Measurements from ENCODE around the gene TMEM158. TPM values are rescaled to one million over a fixed set of nuclear protein-coding genes. Genes with fewer than 3 reads are reported as not detected.

The TMEM158 gene
- total and polyA plus RNA-seq, 2 donors from 2014 or later: 3.1 to 5.1 TPM

DNA sequence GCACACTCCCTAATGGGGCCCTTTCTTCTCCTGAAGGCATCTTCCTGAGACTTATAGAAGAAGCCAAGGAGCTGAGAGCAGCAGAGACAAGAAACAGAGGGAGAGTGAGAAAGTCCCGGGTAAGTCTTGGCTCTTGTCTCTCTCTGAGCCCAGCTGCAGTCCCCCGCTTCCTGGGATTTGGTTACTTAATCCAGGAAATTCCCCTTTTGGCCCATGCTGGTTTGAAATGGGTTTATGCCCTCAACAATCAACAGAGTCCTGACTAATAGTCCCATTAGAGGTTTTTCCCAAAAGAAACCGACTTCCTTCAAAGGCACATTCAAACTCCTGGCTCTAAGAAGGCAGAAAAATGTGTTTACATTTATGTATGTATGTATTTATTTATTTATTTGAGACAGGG lies 22.0 kb downstream of the TMEM158 start:
- Histone ChIP-seq H3K27ac (ENCODE audit: low read depth in 2 of 2, low read length in 2 of 2) (no peak overlapping the region), H3K27me3 (ENCODE audit: control insufficient read depth, insufficient read depth, low read length) (no peaks in the 10 kb centered on the region), H3K4me3 (ENCODE audit: low read length in 3 of 3) (no peak overlapping the region), H3K36me3 (ENCODE audit: control insufficient read depth in 2 of 3, insufficient read depth in 3 of 3, low read length in 3 of 3) (no peaks in the 10 kb centered on the region), H3K9ac (ENCODE audit: low read length in 3 of 3) (no peak overlapping the region), H3K9me3 (ENCODE audit: control insufficient read depth in 2 of 3, insufficient read depth in 1 of 3, low read length in 3 of 3) (no peaks in the 10 kb centered on the region), H3K4me1 (ENCODE audit: control insufficient read depth in 2 of 3, insufficient read depth in 2 of 3, low read depth in 1 of 3, low read length in 3 of 3) (no peaks in the 10 kb centered on the region)
- DNase-seq (peak in 1 of 5 donors; percentile 23), FAIRE-seq (no peak)
- TF ChIP-seq, protein P1, sequence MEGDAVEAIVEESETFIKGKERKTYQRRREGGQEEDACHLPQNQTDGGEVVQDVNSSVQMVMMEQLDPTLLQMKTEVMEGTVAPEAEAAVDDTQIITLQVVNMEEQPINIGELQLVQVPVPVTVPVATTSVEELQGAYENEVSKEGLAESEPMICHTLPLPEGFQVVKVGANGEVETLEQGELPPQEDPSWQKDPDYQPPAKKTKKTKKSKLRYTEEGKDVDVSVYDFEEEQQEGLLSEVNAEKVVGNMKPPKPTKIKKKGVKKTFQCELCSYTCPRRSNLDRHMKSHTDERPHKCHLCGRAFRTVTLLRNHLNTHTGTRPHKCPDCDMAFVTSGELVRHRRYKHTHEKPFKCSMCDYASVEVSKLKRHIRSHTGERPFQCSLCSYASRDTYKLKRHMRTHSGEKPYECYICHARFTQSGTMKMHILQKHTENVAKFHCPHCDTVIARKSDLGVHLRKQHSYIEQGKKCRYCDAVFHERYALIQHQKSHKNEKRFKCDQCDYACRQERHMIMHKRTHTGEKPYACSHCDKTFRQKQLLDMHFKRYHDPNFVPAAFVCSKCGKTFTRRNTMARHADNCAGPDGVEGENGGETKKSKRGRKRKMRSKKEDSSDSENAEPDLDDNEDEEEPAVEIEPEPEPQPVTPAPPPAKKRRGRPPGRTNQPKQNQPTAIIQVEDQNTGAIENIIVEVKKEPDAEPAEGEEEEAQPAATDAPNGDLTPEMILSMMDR (IDR thresholded peaks at IDR 0.05; ENCODE audit: borderline replicate concordance, extremely low read depth, insufficient read depth): no peak
- intact Hi-C loops (cut with DNase I): no loop called here

DNA sequence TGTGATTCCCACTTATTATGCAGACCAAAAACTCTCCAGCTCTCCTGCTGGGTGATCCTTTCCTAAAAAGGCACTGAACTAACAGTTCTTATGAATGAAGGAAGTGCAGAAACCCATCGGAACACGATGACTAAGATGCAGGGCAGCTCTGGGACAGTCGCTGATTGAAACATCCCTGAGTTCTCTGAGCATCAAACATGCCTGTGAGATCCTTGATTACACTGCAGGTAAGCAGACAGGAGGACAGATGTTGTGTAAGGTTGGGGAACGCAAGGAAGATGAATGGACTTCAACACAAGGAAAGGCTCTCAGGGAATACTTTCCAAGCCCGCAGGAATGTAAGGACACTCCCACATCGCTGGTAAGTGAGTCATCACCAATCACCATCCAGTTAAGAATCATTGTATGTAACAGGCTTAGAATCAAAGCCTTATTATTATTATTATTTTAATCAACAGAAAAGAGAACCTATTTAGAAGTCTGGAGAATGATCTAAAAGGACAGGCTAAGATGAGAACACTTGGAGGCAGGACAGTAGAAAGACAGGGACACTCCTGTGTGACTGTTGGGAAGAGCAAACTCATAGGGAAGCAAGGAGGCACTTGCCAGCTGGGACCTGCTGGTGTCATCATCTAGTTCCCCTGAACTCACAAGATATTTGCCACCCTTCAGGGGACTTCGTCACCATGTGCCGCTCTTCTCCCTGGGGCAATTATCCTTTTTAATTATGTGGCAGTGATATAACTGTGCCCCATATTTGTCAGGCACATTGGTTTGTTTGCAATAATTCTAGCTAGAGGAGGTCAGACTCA lies 26.0 kb downstream of the TMEM158 start:
- no peak for FAIRE-seq
- H3K9me3 ChIP-seq (ENCODE audit: control insufficient read depth in 2 of 3, insufficient read depth in 1 of 3, low read length in 3 of 3): no peaks in the 10 kb centered on the region
- no peaks in the 10 kb centered on the region for H3K4me1 ChIP-seq (ENCODE audit: control insufficient read depth in 2 of 3, insufficient read depth in 2 of 3, low read depth in 1 of 3, low read length in 3 of 3)
- no peak overlapping the region for H3K27ac ChIP-seq (ENCODE audit: low read depth in 2 of 2, low read length in 2 of 2)
- intact Hi-C loops (cut with DNase I): no loop called here
- TF ChIP-seq, protein P1 (IDR thresholded peaks at IDR 0.05; ENCODE audit: borderline replicate concordance, extremely low read depth, insufficient read depth): no peak
- H3K36me3 ChIP-seq (ENCODE audit: control insufficient read depth in 2 of 3, insufficient read depth in 3 of 3, low read length in 3 of 3): no peaks in the 10 kb centered on the region
- H3K4me3 ChIP-seq (ENCODE audit: low read length in 3 of 3): no peak overlapping the region
- H3K9ac ChIP-seq (ENCODE audit: low read length in 3 of 3): no peak overlapping the region
- DNase-seq: no peak
- H3K27me3 ChIP-seq (ENCODE audit: control insufficient read depth, insufficient read depth, low read length): no peaks in the 10 kb centered on the region

DNA sequence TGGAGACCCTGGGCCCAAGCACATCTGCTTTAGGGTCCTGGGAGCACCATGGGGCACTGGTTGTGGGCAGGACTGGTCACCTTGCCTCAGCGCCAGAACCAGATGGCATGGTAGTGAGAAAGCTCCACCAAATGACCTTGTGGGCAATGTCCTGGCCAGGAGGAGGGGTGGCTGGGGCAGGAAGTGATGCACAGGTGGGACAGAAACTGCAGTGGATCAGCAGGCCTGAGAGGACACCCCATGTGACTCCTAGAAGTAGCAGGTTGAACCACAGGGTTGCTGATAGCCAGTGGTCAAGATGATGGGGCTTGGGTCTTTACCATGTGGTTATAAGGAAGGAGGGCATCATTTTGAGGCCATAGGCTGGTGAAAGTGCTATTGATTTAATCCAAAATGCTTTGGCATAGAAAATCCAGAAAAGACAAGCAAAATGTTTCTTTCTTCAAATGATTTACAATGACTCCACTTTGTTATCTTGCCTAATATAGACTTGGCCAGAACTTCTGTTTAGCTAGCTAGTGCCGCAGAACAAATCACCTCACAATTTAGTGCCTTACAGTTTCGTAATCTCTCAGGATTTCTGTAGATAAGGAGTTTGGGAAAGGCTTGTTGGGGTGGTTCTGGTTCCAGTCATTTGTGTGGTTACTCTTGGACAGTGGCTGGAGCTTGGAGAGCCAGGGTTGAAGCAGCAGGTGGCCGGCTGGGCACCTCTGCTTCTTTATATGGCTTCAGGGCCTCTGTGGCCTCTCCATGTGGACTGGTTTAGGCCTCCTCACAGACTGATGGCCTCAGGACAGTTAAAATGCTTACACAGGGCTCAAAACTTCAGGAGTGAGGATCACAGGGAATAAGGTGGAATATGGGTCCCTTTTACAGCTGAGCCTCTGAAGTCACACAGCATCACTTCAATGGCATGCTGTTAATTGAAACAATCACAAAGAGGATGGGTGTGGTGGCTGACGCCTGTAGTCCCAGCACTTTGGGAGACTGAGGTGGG lies 27.5 kb downstream of the TMEM158 start:
- TF ChIP-seq, protein P1 (IDR thresholded peaks at IDR 0.05; ENCODE audit: borderline replicate concordance, extremely low read depth, insufficient read depth): no peak
- intact Hi-C loops (cut with DNase I): no loop called here
- no peak for FAIRE-seq
- no peaks in the 10 kb centered on the region for H3K4me1 ChIP-seq (ENCODE audit: control insufficient read depth in 2 of 3, insufficient read depth in 2 of 3, low read depth in 1 of 3, low read length in 3 of 3)
- no peaks in the 10 kb centered on the region for H3K9me3 ChIP-seq (ENCODE audit: control insufficient read depth in 2 of 3, insufficient read depth in 1 of 3, low read length in 3 of 3)
- H3K4me3 ChIP-seq (ENCODE audit: low read length in 3 of 3): no peak overlapping the region
- no peaks in the 10 kb centered on the region for H3K36me3 ChIP-seq (ENCODE audit: control insufficient read depth in 2 of 3, insufficient read depth in 3 of 3, low read length in 3 of 3)
- DNase-seq: peak in 1 of 5 donors; percentile 22
- H3K27ac ChIP-seq (ENCODE audit: low read depth in 2 of 2, low read length in 2 of 2): no peak overlapping the region
- H3K9ac ChIP-seq (ENCODE audit: low read length in 3 of 3): no peak overlapping the region
- no peaks in the 10 kb centered on the region for H3K27me3 ChIP-seq (ENCODE audit: control insufficient read depth, insufficient read depth, low read length)
